GM19452 (cell line): ENCODE data around the gene RAB44.
"Not testable (repeated sequence)": the region's sequence is repeated elsewhere in the genome, so short reads cannot be mapped to it uniquely, and the experiment has no call there.

Experiments
- ATAC-seq: cut with Tn5 transposase; IDR thresholded peaks from one replicate; pipeline ENCODE4 v1.9.1; 2021; ENCODE audit not compliant: unreplicated experiment

RAB44 gene

GRCh38 chr6:36703982-36704381 lies 6.4 kb downstream of the RAB44 start:
- no peak for ATAC-seq

GRCh38 chr6:36704961-36705577 lies 7.4 kb downstream of the RAB44 start:
- ATAC-seq = not testable (repeated sequence)

GRCh38 chr6:36706339-36706738 lies 8.7 kb downstream of the RAB44 start:
- ATAC-seq = no peak

- no peak for ATAC-seq
Observed at GRCh38 chr6:36712816-36713215, 15.2 kb downstream of the RAB44 start.

- ATAC-seq = no peak
Observed at GRCh38 chr6:36713846-36714245, 16.2 kb downstream of the RAB44 start.

GRCh38 chr6:36714511-36714910 lies 16.9 kb downstream of the RAB44 start:
- no peak for ATAC-seq

- ATAC-seq = no peak
Observed at GRCh38 chr6:36715469-36715868, 17.8 kb downstream of the RAB44 start.

- ATAC-seq = no peak
Observed at GRCh38 chr6:36716476-36717093, 19.0 kb downstream of the RAB44 start.

GRCh38 chr6:36717231-36717825 lies 19.7 kb downstream of the RAB44 start:
- no peak for ATAC-seq

GRCh38 chr6:36717871-36718540 lies 20.4 kb downstream of the RAB44 start:
- ATAC-seq = no peak

GRCh38 chr6:36718560-36718959 lies 20.9 kb downstream of the RAB44 start:
- no peak for ATAC-seq

- no peak for ATAC-seq
Observed at GRCh38 chr6:36719126-36719525, 21.5 kb downstream of the RAB44 start.

GRCh38 chr6:36720251-36721141 lies 22.9 kb downstream of the RAB44 start:
- no peak for ATAC-seq

GRCh38 chr6:36721369-36722140 lies 23.9 kb downstream of the RAB44 start:
- no peak for ATAC-seq

GRCh38 chr6:36722365-36722764 lies 24.7 kb downstream of the RAB44 start:
- ATAC-seq = no peak

- no peak for ATAC-seq
Observed at GRCh38 chr6:36722879-36723278, 25.3 kb downstream of the RAB44 start.

GRCh38 chr6:36723992-36724391 lies 26.4 kb downstream of the RAB44 start:
- ATAC-seq = not testable (repeated sequence)

GRCh38 chr6:36724514-36725390 lies 27.1 kb downstream of the RAB44 start:
- no peak for ATAC-seq

GRCh38 chr6:36725581-36725980 lies 28.0 kb downstream of the RAB44 start:
- no peak for ATAC-seq
